Glutamatergic neuron (in vitro differentiated cells): ENCODE measurements around the gene HDAC4. TPM values are rescaled to one million over a fixed set of nuclear protein-coding genes. Genes with fewer than 3 reads are reported as not detected.

Experiments used
- DNase-seq: peaks from one replicate; pipeline ENCODE4 v3.0.0; 2022
- H3K27ac Mint-ChIP-seq: one replicate; pipeline ENCODE4 v1.8.0; 2020; ENCODE audit warnings: mild to moderate bottlenecking, mixed read lengths, inconsistent platforms; ENCODE audit not compliant: unreplicated experiment
- H3K27me3 Mint-ChIP-seq: one replicate; pipeline ENCODE4 v1.8.0; 2020; ENCODE audit warnings: mild to moderate bottlenecking, moderate library complexity, mixed read lengths, inconsistent platforms; ENCODE audit not compliant: unreplicated experiment
- H3K36me3 Mint-ChIP-seq: one replicate; pipeline ENCODE4 v1.8.0; 2020; ENCODE audit warnings: mild to moderate bottlenecking, mixed read lengths, inconsistent platforms; ENCODE audit not compliant: unreplicated experiment
- H3K4me1 Mint-ChIP-seq: one replicate; pipeline ENCODE4 v1.8.0; 2020; ENCODE audit warnings: mild to moderate bottlenecking, low read depth, mixed read lengths, inconsistent platforms; ENCODE audit not compliant: unreplicated experiment
- H3K4me3 Mint-ChIP-seq: one replicate; pipeline ENCODE4 v1.8.0; 2020; ENCODE audit warnings: mild to moderate bottlenecking, mixed read lengths, inconsistent platforms; ENCODE audit not compliant: unreplicated experiment
- H3K9me3 Mint-ChIP-seq: one replicate; pipeline ENCODE4 v1.8.0; 2020; ENCODE audit warnings: mild to moderate bottlenecking, moderate library complexity, mixed read lengths, inconsistent platforms; ENCODE audit not compliant: unreplicated experiment
- CTCF ChIP-seq: fragments of 200-600 bp; sonication (generic); IDR thresholded peaks from one replicate; pipeline ENCODE4 v1.5.0; 2021; ENCODE audit not compliant: partially characterized antibody, unreplicated experiment
- total RNA-seq: library from RNA; stranded (reverse); fragmentation: NEBNext Ultra II Directional; extraction: Animal tissue kit (Norgen Biotek cat#: 25700); gene quantifications from one replicate; pipeline ENCODE4 v1.2.1, GENCODE V29; 2021; ENCODE audit not compliant: unreplicated experiment

Gene HDAC4
- total RNA-seq, 1 donor from 2014 or later, result 90.6 TPM

GRCh38 chr2:239137165-239137897 lies 263.5 kb downstream of the HDAC4 start:
- peaks cover 11% of the 10 kb centered on the region for H3K36me3 Mint-ChIP-seq
- H3K4me1 Mint-ChIP-seq, result no peaks in the 10 kb centered on the region
- H3K9me3 Mint-ChIP-seq, result peaks cover 13% of the 10 kb centered on the region
- TF ChIP-seq CTCF, result no peak
- no peak overlapping the region for H3K27ac Mint-ChIP-seq
- H3K27me3 Mint-ChIP-seq, result peaks cover 9% of the 10 kb centered on the region
- DNase-seq, result no peak
- no peak overlapping the region for H3K4me3 Mint-ChIP-seq

- Mint-ChIP-seq H3K4me3 (no peak overlapping the region), H3K27me3 (peaks cover 8% of the 10 kb centered on the region), H3K27ac (no peak overlapping the region), H3K4me1 (no peaks in the 10 kb centered on the region), H3K36me3 (peaks cover 7% of the 10 kb centered on the region), H3K9me3 (peaks cover 8% of the 10 kb centered on the region)
- no peak for TF ChIP-seq CTCF
- no peak for DNase-seq
Measured at GRCh38 chr2:239136762-239137161, 264.1 kb downstream of the HDAC4 start.

- H3K27ac Mint-ChIP-seq, result no peak overlapping the region
- peaks cover 4% of the 10 kb centered on the region for H3K27me3 Mint-ChIP-seq
- H3K4me1 Mint-ChIP-seq, result no peaks in the 10 kb centered on the region
- peaks cover 7% of the 10 kb centered on the region for H3K9me3 Mint-ChIP-seq
- no peak overlapping the region for H3K4me3 Mint-ChIP-seq
- TF ChIP-seq CTCF, result no peak
- no peak for DNase-seq
- peaks cover 4% of the 10 kb centered on the region for H3K36me3 Mint-ChIP-seq
Measured at GRCh38 chr2:239136203-239136602, 264.6 kb downstream of the HDAC4 start.

- H3K36me3 Mint-ChIP-seq, result peaks cover 4% of the 10 kb centered on the region
- H3K27ac Mint-ChIP-seq, result no peak overlapping the region
- H3K27me3 Mint-ChIP-seq, result peaks cover 4% of the 10 kb centered on the region
Measured at GRCh38 chr2:239135531-239135930, 265.3 kb downstream of the HDAC4 start.

More at GRCh38 chr2:239135531-239135930, 265.3 kb downstream of the HDAC4 start:
- peaks cover 9% of the 10 kb centered on the region for H3K9me3 Mint-ChIP-seq
- no peak for DNase-seq
- no peak for TF ChIP-seq CTCF
- no peak overlapping the region for H3K4me3 Mint-ChIP-seq
- H3K4me1 Mint-ChIP-seq, result no peaks in the 10 kb centered on the region
